WTC11 (cell line): ENCODE measurements around the gene LAMA3. TPM values are rescaled to one million over a fixed set of nuclear protein-coding genes. Genes with fewer than 3 reads are reported as not detected.

Source experiments
- ATAC-seq: fragments of 200-7000 bp; cut with Tn5 transposase; 2 replicates; pipeline ENCODE4 v1.10.0; 2021; ENCODE audit warnings: mild to moderate bottlenecking, moderate library complexity
- CTCF ChIA-PET: fragments of 300-600 bp; sonication (Branson Sonifier 250); formaldehyde crosslinking; loops from one replicate; lab custom pipeline; 2021; ENCODE audit warnings: antibody characterized with exemption; lab: Charles Lee
- POLR2A ChIA-PET: fragments of 350-600 bp; sonication (Branson Sonifier 250); formaldehyde crosslinking; loops from one replicate; lab custom pipeline; 2021; ENCODE audit warnings: antibody characterized with exemption; lab: Charles Lee
- DNase-seq: peaks from one replicate; pipeline ENCODE4 v3.0.0; 2021; ENCODE audit warnings: low spot score
- H3K27ac Mint-ChIP-seq: 2 replicates; pipeline ENCODE4 v1.8.0; 2021; ENCODE audit warnings: mixed read lengths
- H3K27me3 Mint-ChIP-seq: 2 replicates; pipeline ENCODE4 v1.8.0; 2021; ENCODE audit warnings: low read depth, mild to moderate bottlenecking, moderate library complexity, mixed read lengths
- H3K36me3 Mint-ChIP-seq: 2 replicates; pipeline ENCODE4 v1.8.0; 2021; ENCODE audit warnings: mixed read lengths
- H3K4me1 Mint-ChIP-seq: 2 replicates; pipeline ENCODE4 v1.8.0; 2022; ENCODE audit warnings: mixed read lengths
- H3K4me3 Mint-ChIP-seq: 2 replicates; pipeline ENCODE4 v1.8.0; 2021; ENCODE audit warnings: mild to moderate bottlenecking, moderate library complexity, mixed read lengths
- H3K9me3 Mint-ChIP-seq: 2 replicates; pipeline ENCODE4 v1.8.0; 2021; ENCODE audit warnings: mixed read lengths
- CREB1 ChIP-seq: sonication (generic); formaldehyde crosslinking; IDR thresholded peaks from 2 replicates; pipeline ENCODE4 v1.8.0; 2023; ENCODE audit warnings: mild to moderate bottlenecking, missing genetic modification reagents
- ELF4 ChIP-seq: sonication (generic); formaldehyde crosslinking; IDR thresholded peaks from 2 replicates; pipeline ENCODE4 v1.8.1; 2022; ENCODE audit warnings: low read depth, mild to moderate bottlenecking, moderate library complexity, missing genetic modification reagents
- ESRRA ChIP-seq: sonication (generic); formaldehyde crosslinking; IDR thresholded peaks from 2 replicates; pipeline ENCODE4 v1.8.1; 2022; ENCODE audit warnings: mild to moderate bottlenecking, missing genetic modification reagents, borderline replicate concordance
- GRHL2 ChIP-seq: fragments of 250-450 bp; sonication (Bioruptor Pico); IDR thresholded peaks from 2 replicates; pipeline ENCODE4 v1.8.0; 2022; ENCODE audit warnings: mild to moderate bottlenecking, moderate library complexity; ENCODE audit not compliant: insufficient replicate concordance, severe bottlenecking
- HMGA2 ChIP-seq: fragments of 250-450 bp; sonication (Bioruptor Pico); IDR thresholded peaks from 2 replicates; pipeline ENCODE4 v1.4.0; 2021; ENCODE audit warnings: mild to moderate bottlenecking, moderate library complexity
- IRF2 ChIP-seq: sonication (generic); formaldehyde crosslinking; IDR thresholded peaks from 2 replicates; pipeline ENCODE4 v1.8.0; 2022; ENCODE audit warnings: low read depth, missing genetic modification reagents, borderline replicate concordance
- JAZF1 ChIP-seq: fragments of 250-450 bp; sonication (Bioruptor Pico); IDR thresholded peaks from 2 replicates; pipeline ENCODE4 v1.9.0; 2021; ENCODE audit warnings: moderate library complexity, mild to moderate bottlenecking, inconsistent platforms
- JUN ChIP-seq: sonication (generic); formaldehyde crosslinking; IDR thresholded peaks from 2 replicates; pipeline ENCODE4 v1.8.0; 2023; ENCODE audit warnings: mild to moderate bottlenecking, missing genetic modification reagents
- KAT7 ChIP-seq: sonication (generic); formaldehyde crosslinking; IDR thresholded peaks from 2 replicates; pipeline ENCODE4 v1.8.1; 2023; ENCODE audit warnings: missing genetic modification reagents, mild to moderate bottlenecking, borderline replicate concordance
- MYBL2 ChIP-seq: sonication (generic); formaldehyde crosslinking; IDR thresholded peaks from 2 replicates; pipeline ENCODE4 v1.8.1; 2023; ENCODE audit warnings: mild to moderate bottlenecking, moderate library complexity, missing genetic modification reagents
- NFE2L1 ChIP-seq: sonication (generic); formaldehyde crosslinking; IDR thresholded peaks from 2 replicates; pipeline ENCODE4 v1.8.1; 2023; ENCODE audit warnings: missing genetic modification reagents
- NR2C2 ChIP-seq: sonication (generic); formaldehyde crosslinking; IDR thresholded peaks from 2 replicates; pipeline ENCODE4 v1.8.0; 2022; ENCODE audit warnings: mild to moderate bottlenecking, missing genetic modification reagents
- RELA ChIP-seq: sonication (generic); formaldehyde crosslinking; IDR thresholded peaks from 2 replicates; pipeline ENCODE4 v1.8.1; 2022; ENCODE audit warnings: missing genetic modification reagents, mild to moderate bottlenecking, borderline replicate concordance
- RORB ChIP-seq: fragments of 250-450 bp; sonication (Bioruptor Pico); IDR thresholded peaks from 2 replicates; pipeline ENCODE4 v1.9.0; 2021; ENCODE audit warnings: mild to moderate bottlenecking
- SP1 ChIP-seq: sonication (generic); formaldehyde crosslinking; conservative IDR thresholded peaks from 2 replicates; pipeline ENCODE4 v1.8.1; 2022; ENCODE audit warnings: missing genetic modification reagents
- TCF7 ChIP-seq: sonication (generic); formaldehyde crosslinking; IDR thresholded peaks from 2 replicates; pipeline ENCODE4 v1.8.0; 2022; ENCODE audit warnings: mild to moderate bottlenecking, low read depth, missing genetic modification reagents, moderate library complexity
- ZNF138 ChIP-seq: sonication (generic); formaldehyde crosslinking; conservative IDR thresholded peaks from 2 replicates; pipeline ENCODE4 v1.8.1; 2022; ENCODE audit warnings: mild to moderate bottlenecking, moderate library complexity, missing genetic modification reagents
- ZNF671 ChIP-seq: fragments of 250-450 bp; sonication (Bioruptor Pico); IDR thresholded peaks from 2 replicates; pipeline ENCODE4 v1.8.0; 2021; ENCODE audit warnings: mild to moderate bottlenecking
- total RNA-seq: library from RNA; stranded (reverse); gene quantifications from 3 replicates; pipeline ENCODE4 v1.2.3, GENCODE V29; 2021
- TF ChIP-seq, protein P1 (sequence below): fragments of 250-450 bp; sonication (Bioruptor Pico); IDR thresholded peaks from 2 replicates; pipeline ENCODE4 v1.9.0; 2021; ENCODE audit warnings: mild to moderate bottlenecking, borderline replicate concordance
- TF ChIP-seq, protein P2 (sequence below): sonication (generic); formaldehyde crosslinking; IDR thresholded peaks from 2 replicates; pipeline ENCODE4 v1.8.1; 2023; ENCODE audit warnings: mild to moderate bottlenecking, missing genetic modification reagents
- TF ChIP-seq, protein P3 (sequence below): fragments of 250-450 bp; sonication (Bioruptor Pico); IDR thresholded peaks from 2 replicates; pipeline ENCODE4 v1.8.0; 2021; ENCODE audit warnings: mild to moderate bottlenecking
- TF ChIP-seq, protein P4 (sequence below): sonication (generic); formaldehyde crosslinking; conservative IDR thresholded peaks from 2 replicates; pipeline ENCODE4 v1.8.1; 2022; ENCODE audit warnings: mild to moderate bottlenecking, missing genetic modification reagents

The LAMA3 gene
- total RNA-seq, 1 experiment from 2014 or later = 0.83 TPM

DNA sequence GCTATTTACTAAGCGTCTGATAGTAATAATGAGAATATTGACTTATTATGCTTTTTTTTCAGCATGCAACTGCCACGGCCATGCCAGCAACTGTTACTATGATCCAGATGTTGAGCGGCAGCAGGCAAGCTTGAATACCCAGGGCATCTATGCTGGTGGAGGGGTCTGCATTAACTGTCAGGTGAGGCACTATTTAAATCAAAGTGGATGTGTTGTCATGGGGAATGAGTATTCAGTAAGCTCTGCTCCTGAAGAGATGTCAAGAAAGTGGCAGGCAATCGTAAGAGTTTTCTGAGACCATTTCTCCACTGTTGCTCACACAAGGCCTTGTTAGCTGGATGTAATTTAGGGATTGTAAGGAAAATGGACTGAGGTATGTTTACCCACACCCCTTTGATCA lies 74.1 kb downstream of the LAMA3 start:
- Mint-ChIP-seq H3K4me1 (no peaks in the 10 kb centered on the region), H3K36me3 (no peaks in the 10 kb centered on the region), H3K9me3 (peaks cover 6% of the 10 kb centered on the region), H3K27me3 (no peaks in the 10 kb centered on the region), H3K27ac (no peak overlapping the region), H3K4me3 (no peak overlapping the region)
- ATAC-seq (no peak), DNase-seq (no peak)
- ChIA-PET CTCF (no interaction called here), POLR2A (no interaction called here)
- TF ChIP-seq JUN (CRISPR knock-in tag) (no peak), JAZF1 (CRISPR knock-in tag) (no peak), CREB1 (no peak), ESRRA (CRISPR knock-in tag) (no peak), ELF4 (CRISPR knock-in tag) (no peak), ZNF138 (no peak)
- TF ChIP-seq, protein P1, sequence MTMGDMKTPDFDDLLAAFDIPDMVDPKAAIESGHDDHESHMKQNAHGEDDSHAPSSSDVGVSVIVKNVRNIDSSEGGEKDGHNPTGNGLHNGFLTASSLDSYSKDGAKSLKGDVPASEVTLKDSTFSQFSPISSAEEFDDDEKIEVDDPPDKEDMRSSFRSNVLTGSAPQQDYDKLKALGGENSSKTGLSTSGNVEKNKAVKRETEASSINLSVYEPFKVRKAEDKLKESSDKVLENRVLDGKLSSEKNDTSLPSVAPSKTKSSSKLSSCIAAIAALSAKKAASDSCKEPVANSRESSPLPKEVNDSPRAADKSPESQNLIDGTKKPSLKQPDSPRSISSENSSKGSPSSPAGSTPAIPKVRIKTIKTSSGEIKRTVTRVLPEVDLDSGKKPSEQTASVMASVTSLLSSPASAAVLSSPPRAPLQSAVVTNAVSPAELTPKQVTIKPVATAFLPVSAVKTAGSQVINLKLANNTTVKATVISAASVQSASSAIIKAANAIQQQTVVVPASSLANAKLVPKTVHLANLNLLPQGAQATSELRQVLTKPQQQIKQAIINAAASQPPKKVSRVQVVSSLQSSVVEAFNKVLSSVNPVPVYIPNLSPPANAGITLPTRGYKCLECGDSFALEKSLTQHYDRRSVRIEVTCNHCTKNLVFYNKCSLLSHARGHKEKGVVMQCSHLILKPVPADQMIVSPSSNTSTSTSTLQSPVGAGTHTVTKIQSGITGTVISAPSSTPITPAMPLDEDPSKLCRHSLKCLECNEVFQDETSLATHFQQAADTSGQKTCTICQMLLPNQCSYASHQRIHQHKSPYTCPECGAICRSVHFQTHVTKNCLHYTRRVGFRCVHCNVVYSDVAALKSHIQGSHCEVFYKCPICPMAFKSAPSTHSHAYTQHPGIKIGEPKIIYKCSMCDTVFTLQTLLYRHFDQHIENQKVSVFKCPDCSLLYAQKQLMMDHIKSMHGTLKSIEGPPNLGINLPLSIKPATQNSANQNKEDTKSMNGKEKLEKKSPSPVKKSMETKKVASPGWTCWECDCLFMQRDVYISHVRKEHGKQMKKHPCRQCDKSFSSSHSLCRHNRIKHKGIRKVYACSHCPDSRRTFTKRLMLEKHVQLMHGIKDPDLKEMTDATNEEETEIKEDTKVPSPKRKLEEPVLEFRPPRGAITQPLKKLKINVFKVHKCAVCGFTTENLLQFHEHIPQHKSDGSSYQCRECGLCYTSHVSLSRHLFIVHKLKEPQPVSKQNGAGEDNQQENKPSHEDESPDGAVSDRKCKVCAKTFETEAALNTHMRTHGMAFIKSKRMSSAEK (CRISPR knock-in tag) = no peak

DNA sequence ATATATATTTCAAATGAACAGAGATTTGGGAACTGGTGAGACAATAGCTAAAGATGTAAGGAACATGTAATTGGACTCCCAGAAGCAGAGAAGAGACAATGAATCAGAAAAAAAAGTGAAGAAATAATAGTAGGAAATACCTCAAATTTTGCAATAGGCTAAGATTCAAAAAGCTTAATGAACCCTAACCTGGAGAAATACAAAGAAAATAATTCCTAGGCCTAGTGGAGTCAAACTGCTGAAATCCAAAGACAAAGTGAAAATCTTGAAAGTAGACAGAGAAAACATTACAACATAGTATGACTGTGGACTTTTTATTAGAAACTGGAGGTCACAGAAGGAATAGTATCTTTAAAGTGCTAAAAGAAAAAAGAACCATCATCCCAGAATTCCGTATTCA lies 76.7 kb downstream of the LAMA3 start:
- no peak overlapping the region for H3K4me3 Mint-ChIP-seq
- no peak for DNase-seq
- no peak for TF ChIP-seq JAZF1 (CRISPR knock-in tag)
- no peak for TF ChIP-seq KAT7 (CRISPR knock-in tag)
- TF ChIP-seq SP1 (CRISPR knock-in tag) = no peak
- no peak for TF ChIP-seq NR2C2 (CRISPR knock-in tag)
- TF ChIP-seq, protein P2, sequence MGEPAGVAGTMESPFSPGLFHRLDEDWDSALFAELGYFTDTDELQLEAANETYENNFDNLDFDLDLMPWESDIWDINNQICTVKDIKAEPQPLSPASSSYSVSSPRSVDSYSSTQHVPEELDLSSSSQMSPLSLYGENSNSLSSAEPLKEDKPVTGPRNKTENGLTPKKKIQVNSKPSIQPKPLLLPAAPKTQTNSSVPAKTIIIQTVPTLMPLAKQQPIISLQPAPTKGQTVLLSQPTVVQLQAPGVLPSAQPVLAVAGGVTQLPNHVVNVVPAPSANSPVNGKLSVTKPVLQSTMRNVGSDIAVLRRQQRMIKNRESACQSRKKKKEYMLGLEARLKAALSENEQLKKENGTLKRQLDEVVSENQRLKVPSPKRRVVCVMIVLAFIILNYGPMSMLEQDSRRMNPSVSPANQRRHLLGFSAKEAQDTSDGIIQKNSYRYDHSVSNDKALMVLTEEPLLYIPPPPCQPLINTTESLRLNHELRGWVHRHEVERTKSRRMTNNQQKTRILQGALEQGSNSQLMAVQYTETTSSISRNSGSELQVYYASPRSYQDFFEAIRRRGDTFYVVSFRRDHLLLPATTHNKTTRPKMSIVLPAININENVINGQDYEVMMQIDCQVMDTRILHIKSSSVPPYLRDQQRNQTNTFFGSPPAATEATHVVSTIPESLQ (CRISPR knock-in tag) = no peak
- TF ChIP-seq, protein P3, sequence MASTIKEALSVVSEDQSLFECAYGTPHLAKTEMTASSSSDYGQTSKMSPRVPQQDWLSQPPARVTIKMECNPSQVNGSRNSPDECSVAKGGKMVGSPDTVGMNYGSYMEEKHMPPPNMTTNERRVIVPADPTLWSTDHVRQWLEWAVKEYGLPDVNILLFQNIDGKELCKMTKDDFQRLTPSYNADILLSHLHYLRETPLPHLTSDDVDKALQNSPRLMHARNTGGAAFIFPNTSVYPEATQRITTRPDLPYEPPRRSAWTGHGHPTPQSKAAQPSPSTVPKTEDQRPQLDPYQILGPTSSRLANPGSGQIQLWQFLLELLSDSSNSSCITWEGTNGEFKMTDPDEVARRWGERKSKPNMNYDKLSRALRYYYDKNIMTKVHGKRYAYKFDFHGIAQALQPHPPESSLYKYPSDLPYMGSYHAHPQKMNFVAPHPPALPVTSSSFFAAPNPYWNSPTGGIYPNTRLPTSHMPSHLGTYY (CRISPR knock-in tag) = no peak
- TF ChIP-seq, all 79 proteins: peak for 0
- H3K36me3 Mint-ChIP-seq = no peaks in the 10 kb centered on the region
- H3K9me3 Mint-ChIP-seq = peaks cover 13% of the 10 kb centered on the region
- H3K27me3 Mint-ChIP-seq = no peaks in the 10 kb centered on the region
- no peak overlapping the region for H3K27ac Mint-ChIP-seq
- H3K4me1 Mint-ChIP-seq = no peaks in the 10 kb centered on the region
- ChIA-PET CTCF (no interaction called here), POLR2A (no interaction called here)
- ATAC-seq = no peak

DNA sequence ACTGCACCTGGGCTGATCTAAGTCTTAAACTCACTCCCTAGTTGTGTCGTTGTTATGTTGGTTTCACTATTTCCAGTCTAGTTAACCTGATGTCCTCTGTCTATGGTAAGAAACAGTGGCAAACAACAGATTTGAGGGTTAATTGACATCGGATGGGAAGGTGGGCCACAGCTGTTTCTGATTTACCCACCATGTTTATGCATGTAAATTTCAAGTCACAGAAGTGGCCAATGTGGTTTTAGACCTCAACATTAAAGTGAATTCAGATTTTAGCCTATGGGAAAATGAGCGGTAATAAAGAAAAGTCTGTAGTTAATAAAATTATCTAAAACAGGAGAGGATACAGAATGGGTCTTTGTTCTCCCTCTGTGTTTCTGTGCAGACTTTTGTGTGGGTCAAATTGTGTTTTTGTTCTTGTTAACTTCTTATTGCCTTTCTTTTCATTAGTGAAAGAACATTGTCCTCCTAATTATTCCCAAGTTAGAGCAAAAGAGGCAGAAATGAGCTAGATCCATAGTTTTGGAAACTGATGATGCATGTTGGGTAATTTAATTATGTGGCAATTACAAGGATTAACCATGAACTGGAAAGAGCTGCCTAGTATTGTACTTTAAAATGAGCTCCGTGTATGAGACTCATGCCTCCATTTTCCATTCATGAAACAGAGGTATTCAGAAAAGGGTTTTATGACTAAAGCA lies 83.2 kb downstream of the LAMA3 start:
- Mint-ChIP-seq H3K27ac (no peak overlapping the region), H3K4me3 (no peak overlapping the region), H3K27me3 (no peaks in the 10 kb centered on the region), H3K9me3 (peaks cover 13% of the 10 kb centered on the region), H3K4me1 (no peaks in the 10 kb centered on the region), H3K36me3 (no peaks in the 10 kb centered on the region)
- ATAC-seq = no peak
- no peak for DNase-seq
- ChIA-PET CTCF (no interaction called here), POLR2A (no interaction called here)
- TF ChIP-seq TCF7 (CRISPR knock-in tag) = no peak
- TF ChIP-seq RELA (CRISPR knock-in tag) = no peak
- TF ChIP-seq HMGA2 (CRISPR knock-in tag) = no peak
- TF ChIP-seq, protein P2 (CRISPR knock-in tag) = no peak
- no peak for TF ChIP-seq IRF2 (CRISPR knock-in tag)
- TF ChIP-seq, protein P4, sequence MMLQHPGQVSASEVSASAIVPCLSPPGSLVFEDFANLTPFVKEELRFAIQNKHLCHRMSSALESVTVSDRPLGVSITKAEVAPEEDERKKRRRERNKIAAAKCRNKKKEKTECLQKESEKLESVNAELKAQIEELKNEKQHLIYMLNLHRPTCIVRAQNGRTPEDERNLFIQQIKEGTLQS (CRISPR knock-in tag) = no peak
- no peak for TF ChIP-seq ZNF671
- TF ChIP-seq NFE2L1 (CRISPR knock-in tag) = no peak
- TF ChIP-seq KAT7 (CRISPR knock-in tag) = no peak
- no peak for TF ChIP-seq GRHL2
- TF ChIP-seq MYBL2 = no peak
- no peak for TF ChIP-seq RORB (CRISPR knock-in tag)
